ENCODE measurements around the gene TBC1D10A. TPM values are rescaled to one million over a fixed set of nuclear protein-coding genes. Genes with fewer than 3 reads are reported as not detected.
A peak's percentile ranks its signal among the peaks of the same experiment; 100 is the strongest.

The TBC1D10A gene
- total RNA-seq, 2 experiments from 2014 or later: 38.9 to 41.8 TPM

- no peaks in the 10 kb centered on the region for H3K9me3 Mint-ChIP-seq
- intact Hi-C loops (cut with DNase I, micrococcal nuclease): no loop called here
- TF ChIP-seq CTCF (IDR thresholded peaks at IDR 0.05): peak; percentile 30
- H3K4me1 Mint-ChIP-seq (ENCODE audit: low read depth): peaks cover 42% of the 10 kb centered on the region
- Histone ChIP-seq H3K27me3 (ENCODE audit: control insufficient read depth in 1 of 2, insufficient read depth in 2 of 2, low read length in 2 of 2) (peaks cover 0 to 6% of the 10 kb centered on the region in 2 experiments), H3K36me3 (ENCODE audit: insufficient read depth, low read length) (no peaks in the 10 kb centered on the region), H3K4me3 (ENCODE audit: low read length) (peak within 1 kb of the TSS; percentile 68), H3K27ac (ENCODE audit: low read depth in 1 of 2, low read length in 2 of 2) (no peak within 1 kb of the TSS), H3K9me3 (ENCODE audit: control insufficient read depth in 1 of 2, insufficient read depth in 1 of 2, low read length in 2 of 2) (no peaks in the 10 kb centered on the region), H3K4me1 (ENCODE audit: insufficient read depth, low read length) (peaks cover 51% of the 10 kb centered on the region)
- no peak within 1 kb of the TSS for H3K27ac Mint-ChIP-seq
- peak within 1 kb of the TSS; percentile 90 for H3K4me3 Mint-ChIP-seq
- ATAC-seq (ENCODE audit: poor library complexity): peak; percentile 89
- H3K36me3 Mint-ChIP-seq (ENCODE audit: low read depth): no peaks in the 10 kb centered on the region
- CTCF ChIA-PET: interaction anchor here (0.6 to 1.2 kb wide), 3 partner anchors 8 to 620 kb away, joined by 3 to 5 read pairs (median 4); no protein-coding TSS in a partner anchor
- peak in 13 of 14 experiments; percentile 23 to 76 (median 38) for DNase-seq
- POLR2A ChIA-PET: no interaction called here
- H3K27me3 Mint-ChIP-seq: peaks cover 22% of the 10 kb centered on the region
These were observed 80.5 kb downstream of the TBC1D10A start, which contains the start of gene LIF for GRCh38 chr22:30245985-30246813. TSS of gene LIF (minus strand) at chr22:30246759. CDS start at chr22:30246695, 64 bp downstream.

GRCh38 chr22:30245181-30245984 is 81.4 kb downstream of the TBC1D10A start:
- Mint-ChIP-seq H3K36me3 (ENCODE audit: low read depth) (no peaks in the 10 kb centered on the region), H3K27ac (no peak overlapping the region), H3K27me3 (peaks cover 22% of the 10 kb centered on the region), H3K4me1 (ENCODE audit: low read depth) (peaks cover 42% of the 10 kb centered on the region), H3K4me3 (peak overlapping the region; percentile 90), H3K9me3 (no peaks in the 10 kb centered on the region)
- no peak for ATAC-seq (ENCODE audit: poor library complexity)
- Histone ChIP-seq H3K4me1 (ENCODE audit: insufficient read depth, low read length) (peaks cover 53% of the 10 kb centered on the region), H3K4me3 (ENCODE audit: low read length) (peak overlapping the region; percentile 68), H3K27me3 (ENCODE audit: control insufficient read depth in 1 of 2, insufficient read depth in 2 of 2, low read length in 2 of 2) (peaks cover 0 to 6% of the 10 kb centered on the region in 2 experiments), H3K9me3 (ENCODE audit: control insufficient read depth in 1 of 2, insufficient read depth in 1 of 2, low read length in 2 of 2) (no peaks in the 10 kb centered on the region), H3K27ac (ENCODE audit: low read depth in 1 of 2, low read length in 2 of 2) (no peak overlapping the region), H3K36me3 (ENCODE audit: insufficient read depth, low read length) (no peaks in the 10 kb centered on the region)
- POLR2A ChIA-PET: no interaction called here
- no peak for TF ChIP-seq CTCF (IDR thresholded peaks at IDR 0.05)
- DNase-seq: no peak
- intact Hi-C loops (cut with DNase I, micrococcal nuclease): no loop called here
- CTCF ChIA-PET: interaction anchor here (0.6 kb wide), 2 partner anchors 76 to 826 kb away, joined by 4 read pairs; no protein-coding TSS in a partner anchor

- H3K27ac ChIP-seq (ENCODE audit: low read depth in 1 of 2, low read length in 2 of 2): no peak overlapping the region
- no peak overlapping the region for H3K27ac Mint-ChIP-seq
- peaks cover 53% of the 10 kb centered on the region for H3K4me1 ChIP-seq (ENCODE audit: insufficient read depth, low read length)
- DNase-seq: no peak
- ChIA-PET POLR2A (no interaction called here), CTCF (no interaction called here)
- peaks cover 42% of the 10 kb centered on the region for H3K4me1 Mint-ChIP-seq (ENCODE audit: low read depth)
- H3K9me3 Mint-ChIP-seq: no peaks in the 10 kb centered on the region
- TF ChIP-seq CTCF (IDR thresholded peaks at IDR 0.05): no peak
- H3K4me3 Mint-ChIP-seq: peak overlapping the region; percentile 68
- H3K9me3 ChIP-seq (ENCODE audit: control insufficient read depth in 1 of 2, insufficient read depth in 1 of 2, low read length in 2 of 2): no peaks in the 10 kb centered on the region
- H3K4me3 ChIP-seq (ENCODE audit: low read length): no peak overlapping the region
- no peaks in the 10 kb centered on the region for H3K36me3 ChIP-seq (ENCODE audit: insufficient read depth, low read length)
- H3K27me3 Mint-ChIP-seq: peaks cover 22% of the 10 kb centered on the region
- no peaks in the 10 kb centered on the region for H3K36me3 Mint-ChIP-seq (ENCODE audit: low read depth)
- H3K27me3 ChIP-seq (ENCODE audit: control insufficient read depth in 1 of 2, insufficient read depth in 2 of 2, low read length in 2 of 2): peaks cover 0 to 6% of the 10 kb centered on the region in 2 experiments
- no peak for ATAC-seq (ENCODE audit: poor library complexity)
- intact Hi-C loops (cut with DNase I, micrococcal nuclease): no loop called here
These were observed 82.1 kb downstream of the TBC1D10A start for GRCh38 chr22:30244641-30245040.

All from CD4-positive, alpha-beta T cell (primary cell).